Activated CD8-positive, alpha-beta memory T cell treated with anti-CD3 and anti-CD28 coated beads, Interleukin-2, amount 50 U/mL, for 1 hour (primary cell): Measurements from ENCODE around the gene PRAMEF11.

Source experiments
- DNase-seq: peaks from one replicate; pipeline ENCODE4 v3.0.0-alpha.2; 2020; ENCODE audit errors: extremely low read depth

PRAMEF11 gene

DNA sequence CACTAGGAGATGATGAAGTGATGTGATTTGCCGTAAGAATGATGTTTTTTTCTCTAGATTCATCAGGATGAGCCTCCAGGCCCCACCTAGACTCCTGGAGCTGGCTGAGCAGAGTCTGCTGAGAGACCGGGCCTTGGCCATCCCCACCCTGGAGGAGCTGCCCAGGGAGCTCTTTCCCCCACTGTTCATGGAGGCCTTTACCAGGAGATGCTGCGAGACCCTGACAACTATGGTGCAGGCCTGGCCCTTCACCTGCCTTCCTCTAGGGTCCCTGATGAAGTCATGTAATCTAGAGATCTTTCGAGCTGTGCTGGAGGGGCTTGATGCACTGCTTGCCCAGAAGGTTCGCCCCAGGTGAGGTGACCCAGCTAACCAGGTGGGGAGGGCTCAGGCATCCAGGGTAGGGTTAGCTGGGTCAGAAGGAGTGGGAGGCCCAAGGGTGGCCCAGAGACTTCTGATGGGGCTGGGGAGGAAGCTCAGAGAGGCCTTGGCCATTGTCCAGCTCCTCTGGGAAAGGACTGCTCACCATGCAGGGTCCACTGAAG is 56.3 kb downstream of the PRAMEF11 start:
- no peak for DNase-seq
